Mesendoderm (in vitro differentiated cells): Measurements from ENCODE around the gene ACTA1. TPM values are rescaled to one million over a fixed set of nuclear protein-coding genes. Genes with fewer than 3 reads are reported as not detected.

Experiments used
- small RNA-seq: library from polyadenylated mRNA; stranded (forward); fragments of <200 nt; extraction: miRNeasy Mini kit (QIAGEN cat#:217004); gene quantifications from one replicate; pipeline ENCODE3, GENCODE V24; 2013; ENCODE audit not compliant: insufficient read depth

ACTA1 gene

Small RNA genes lying within 50 kb of the gene (small RNA-seq; reads per million reads assigned to genes)
- gene RN7SKP276, result not detected
- 0.90 reads per million for gene RNU6-180P
